GM13976 (cell line): ENCODE data around the gene ASIC5.
A peak's percentile ranks its signal among the peaks of the same experiment; 100 is the strongest.

ENCODE experiments used
- DNase-seq: peaks from one replicate; pipeline ENCODE4 v3.0.0; 2012; ENCODE audit warnings: low spot score
- in situ Hi-C: fragments of 300-500 bp; cut with MboI; formaldehyde crosslinking; loops from one replicate; pipeline ENCODE4 v1.12.0; 2022; ENCODE audit warnings: low sequenced_read_pairs, mixed read lengths, inconsistent platforms; ENCODE audit not compliant: unreplicated experiment
- TF ChIP-seq, protein P1 (sequence below): IDR thresholded peaks from 2 replicates; pipeline ENCODE4 v1.5.1; 2012; ENCODE audit warnings: borderline replicate concordance, mild to moderate bottlenecking; ENCODE audit not compliant: insufficient read depth; ENCODE audit errors: extremely low read depth, missing control alignments, control extremely low read depth

ASIC5 gene

DNA sequence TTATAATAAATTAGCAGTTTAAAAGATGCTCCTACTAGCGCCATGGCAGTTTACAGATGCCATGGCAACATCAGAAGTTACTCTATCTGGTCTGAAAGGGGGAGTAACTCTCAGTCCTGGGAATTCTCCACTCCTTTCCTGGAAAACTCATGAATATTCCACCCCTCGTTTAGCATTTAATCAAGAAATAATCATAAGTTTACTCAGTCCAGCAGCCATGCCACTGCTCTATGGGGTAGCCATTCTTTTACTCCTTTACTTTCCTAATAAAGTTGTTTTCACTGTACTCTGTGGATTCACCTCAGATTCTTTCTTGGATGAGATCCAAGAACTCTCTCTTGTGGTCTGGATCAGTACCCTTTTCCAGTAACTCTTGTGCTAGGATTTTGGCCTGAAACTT is 55.0 kb downstream of the ASIC5 start:
- DNase-seq = no peak
- TF ChIP-seq, protein P1, sequence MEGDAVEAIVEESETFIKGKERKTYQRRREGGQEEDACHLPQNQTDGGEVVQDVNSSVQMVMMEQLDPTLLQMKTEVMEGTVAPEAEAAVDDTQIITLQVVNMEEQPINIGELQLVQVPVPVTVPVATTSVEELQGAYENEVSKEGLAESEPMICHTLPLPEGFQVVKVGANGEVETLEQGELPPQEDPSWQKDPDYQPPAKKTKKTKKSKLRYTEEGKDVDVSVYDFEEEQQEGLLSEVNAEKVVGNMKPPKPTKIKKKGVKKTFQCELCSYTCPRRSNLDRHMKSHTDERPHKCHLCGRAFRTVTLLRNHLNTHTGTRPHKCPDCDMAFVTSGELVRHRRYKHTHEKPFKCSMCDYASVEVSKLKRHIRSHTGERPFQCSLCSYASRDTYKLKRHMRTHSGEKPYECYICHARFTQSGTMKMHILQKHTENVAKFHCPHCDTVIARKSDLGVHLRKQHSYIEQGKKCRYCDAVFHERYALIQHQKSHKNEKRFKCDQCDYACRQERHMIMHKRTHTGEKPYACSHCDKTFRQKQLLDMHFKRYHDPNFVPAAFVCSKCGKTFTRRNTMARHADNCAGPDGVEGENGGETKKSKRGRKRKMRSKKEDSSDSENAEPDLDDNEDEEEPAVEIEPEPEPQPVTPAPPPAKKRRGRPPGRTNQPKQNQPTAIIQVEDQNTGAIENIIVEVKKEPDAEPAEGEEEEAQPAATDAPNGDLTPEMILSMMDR = no peak
- in situ Hi-C loops = no loop called here

DNA sequence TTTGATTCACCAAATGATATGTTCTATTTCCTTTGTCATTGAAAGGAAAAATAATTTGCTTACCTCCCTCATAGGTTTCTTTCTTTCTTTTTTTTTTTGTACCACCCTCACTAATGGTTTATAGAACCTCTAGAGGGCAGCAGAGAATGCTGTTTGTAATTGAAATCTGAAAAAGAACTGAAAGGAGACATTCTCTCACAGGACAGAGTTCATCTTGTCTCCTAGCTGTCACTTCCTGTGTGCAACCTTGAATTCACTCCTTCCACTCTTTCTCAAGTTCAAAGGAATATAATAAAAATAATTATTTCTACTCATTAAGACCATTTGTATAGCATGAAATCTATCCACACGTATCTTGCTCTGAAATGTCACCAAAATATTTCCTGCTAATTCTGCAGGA is 56.2 kb downstream of the ASIC5 start:
- TF ChIP-seq, protein P1 = peak; percentile 44
- in situ Hi-C loops = no loop called here

DNA sequence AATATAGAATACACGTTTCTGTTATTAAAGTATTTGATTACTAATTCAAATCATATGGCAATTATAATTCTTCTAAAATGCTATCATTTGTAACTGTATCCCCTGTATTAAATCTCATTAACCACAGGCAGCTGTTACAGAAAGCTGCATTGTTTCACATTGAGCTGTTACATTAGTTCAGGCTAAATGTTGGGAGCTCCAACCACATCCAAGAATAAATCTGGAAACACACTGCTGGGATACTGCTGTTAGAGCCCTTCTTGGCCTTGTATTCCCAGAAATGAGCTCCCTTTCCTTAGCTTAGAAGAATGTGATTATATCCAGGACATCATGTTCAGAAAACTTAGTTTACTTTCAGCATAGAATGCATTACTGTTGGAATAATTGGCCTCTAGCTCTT is 59.1 kb downstream of the ASIC5 start:
- no peak for DNase-seq
- in situ Hi-C loops = no loop called here
- TF ChIP-seq, protein P1 = no peak

More for the DNA sequence above, 56.2 kb downstream of the ASIC5 start:
- peak; percentile 30 for DNase-seq

DNA sequence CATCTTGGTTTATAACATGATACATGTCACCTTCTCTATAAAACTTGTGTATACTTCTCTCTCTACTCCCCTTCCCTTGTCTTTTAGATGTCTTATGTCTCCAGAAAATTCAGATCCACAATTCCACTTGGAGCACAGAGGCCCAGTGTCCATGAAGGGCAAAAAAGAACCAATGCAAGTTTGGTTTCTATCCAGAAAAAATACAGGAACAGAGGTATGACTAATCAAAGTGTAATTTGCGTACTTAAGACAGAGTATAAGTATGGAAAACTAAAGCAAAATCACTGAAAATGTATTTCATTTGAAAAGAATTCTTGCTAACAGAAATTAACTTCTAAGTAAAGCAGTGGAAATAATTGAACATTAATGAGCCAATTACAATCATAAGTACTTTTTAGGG is 61.1 kb downstream of the ASIC5 start:
- in situ Hi-C loops = no loop called here
- TF ChIP-seq, protein P1 = no peak
- DNase-seq = no peak

DNA sequence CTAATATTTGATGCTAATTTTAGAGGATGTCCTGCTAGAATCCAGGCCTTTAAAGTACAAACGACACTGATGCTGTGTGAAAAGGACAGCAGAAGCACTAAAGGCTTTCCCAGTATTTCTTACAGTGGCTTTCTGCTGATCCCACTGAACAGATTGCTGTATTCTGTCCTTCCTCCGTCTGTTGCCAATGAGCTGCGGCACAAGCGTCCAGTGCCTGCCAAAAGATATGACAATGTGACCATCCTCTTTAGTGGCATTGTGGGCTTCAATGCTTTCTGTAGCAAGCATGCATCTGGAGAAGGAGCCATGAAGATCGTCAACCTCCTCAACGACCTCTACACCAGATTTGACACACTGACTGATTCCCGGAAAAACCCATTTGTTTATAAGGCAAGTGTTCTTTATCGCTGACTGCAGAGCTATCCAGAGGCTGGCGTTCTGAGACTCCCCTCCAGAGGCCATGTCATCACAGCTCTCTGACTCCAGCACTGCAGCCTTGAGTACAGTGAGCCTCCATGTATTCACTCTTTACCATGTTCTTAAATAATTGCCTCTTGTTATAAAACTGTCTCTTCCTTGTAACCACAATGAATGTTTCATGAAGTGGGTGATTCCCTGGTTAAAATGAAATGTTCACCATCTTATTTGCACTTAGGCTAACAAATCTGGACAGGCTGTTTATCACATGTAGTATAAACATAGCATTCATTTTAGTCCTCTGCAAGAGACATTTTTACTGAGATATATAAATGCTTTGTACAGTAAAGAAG is 63.7 kb downstream of the ASIC5 start:
- no peak for DNase-seq
- TF ChIP-seq, protein P1 = no peak
- in situ Hi-C loops = no loop called here

DNA sequence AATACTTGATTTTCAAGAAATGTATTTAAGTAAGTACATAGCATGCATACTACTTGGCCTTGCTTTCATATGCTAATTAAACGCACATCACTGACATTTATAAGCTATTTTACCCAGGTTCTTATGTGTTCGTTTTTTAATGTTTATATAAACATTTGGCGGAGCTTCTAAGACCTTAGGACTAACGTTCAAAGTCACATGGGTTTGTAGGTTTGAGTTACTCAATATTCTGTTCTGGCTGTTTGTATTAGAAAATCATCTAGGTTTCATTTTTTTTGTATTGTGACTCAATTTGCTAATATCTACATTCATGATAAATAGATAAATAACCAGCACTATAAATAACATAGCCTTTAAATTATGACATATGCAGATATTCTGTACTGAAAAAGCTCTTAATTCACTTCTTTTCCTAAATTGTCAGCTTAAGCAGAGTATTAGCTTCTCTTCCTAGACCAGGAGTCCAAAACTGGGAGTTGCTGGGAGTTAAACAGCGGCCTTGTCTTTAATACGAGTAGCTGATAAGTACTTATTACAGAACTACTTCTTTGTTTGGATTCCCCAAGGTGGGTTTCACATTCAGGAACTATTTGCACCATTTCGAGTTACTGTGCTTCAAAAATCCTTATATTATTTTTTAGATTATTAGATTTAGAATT is 65.3 kb downstream of the ASIC5 start:
- in situ Hi-C loops = no loop called here
- DNase-seq = no peak
- TF ChIP-seq, protein P1 = no peak

DNA sequence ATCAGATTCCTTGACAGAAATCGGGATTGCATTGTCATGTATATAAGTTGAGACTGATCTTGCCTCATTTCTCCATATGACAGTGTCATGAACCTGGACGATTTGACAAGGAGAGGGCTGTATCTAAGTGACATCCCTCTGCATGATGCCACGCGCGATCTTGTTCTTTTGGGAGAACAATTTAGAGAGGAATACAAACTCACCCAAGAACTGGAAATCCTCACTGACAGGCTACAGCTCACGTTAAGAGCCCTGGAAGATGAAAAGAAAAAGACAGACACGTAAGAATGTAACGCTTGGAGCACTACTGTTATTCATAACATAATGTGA is 66.3 kb downstream of the ASIC5 start:
- no peak for DNase-seq
- in situ Hi-C loops = no loop called here
- TF ChIP-seq, protein P1 = no peak
